HepG2 (cell line): ENCODE data around the gene TTC23L. TPM values are rescaled to one million over a fixed set of nuclear protein-coding genes. Genes with fewer than 3 reads are reported as not detected.
A peak's percentile ranks its signal among the peaks of the same experiment; 100 is the strongest.

Experiments
- ARID5B ChIP-seq: IDR thresholded peaks from 2 replicates; pipeline ENCODE4 v1.4.0; 2020; ENCODE audit warnings: mild to moderate bottlenecking, missing genetic modification reagents
- ATF2 ChIP-seq: sonication (generic); formaldehyde crosslinking; IDR thresholded peaks from 2 replicates; pipeline ENCODE4 v1.4.0; 2020; ENCODE audit warnings: missing genetic modification reagents
- ELF3 ChIP-seq: IDR thresholded peaks from 2 replicates; pipeline ENCODE4 v1.6.1; 2016; ENCODE audit warnings: missing genetic modification reagents, missing compliant biosample characterization
- FOXA1 ChIP-seq, 2 experiments: fragments of 450-650 bp in 1 of 2; sonication (generic) in 1 of 2; formaldehyde crosslinking in 1 of 2; IDR thresholded peaks; 2 replicates each; pipeline versions ENCODE4 v1.4.0 to v1.6.1; 2016 to 2020; ENCODE audit warnings: missing genetic modification reagents in 1 of 2
- PAXIP1 ChIP-seq: sonication (generic); formaldehyde crosslinking; conservative IDR thresholded peaks from 2 replicates; pipeline ENCODE4 v1.4.0; 2020; ENCODE audit warnings: mild to moderate bottlenecking, missing genetic modification reagents, moderate library complexity
- SAP130 ChIP-seq: IDR thresholded peaks from 2 replicates; pipeline ENCODE4 v1.6.1; 2016; ENCODE audit warnings: low read depth
- TBL1XR1 ChIP-seq: fragments of 150-350 bp; IDR thresholded peaks from 2 replicates; pipeline ENCODE4 v1.6.1; 2014; ENCODE audit warnings: borderline replicate concordance, low read length; ENCODE audit not compliant: partially characterized antibody
- ZFP82 ChIP-seq: sonication (generic); formaldehyde crosslinking; IDR thresholded peaks from 2 replicates; pipeline ENCODE4 v1.5.1; 2020; ENCODE audit warnings: mild to moderate bottlenecking, missing genetic modification reagents, borderline replicate concordance
- ZHX2 ChIP-seq, 2 experiments: sonication (generic) in 1 of 2; formaldehyde crosslinking in 1 of 2; IDR thresholded peaks; 2 replicates each; pipeline versions ENCODE4 v1.6.1 to v1.9.0; 2014 to 2022; ENCODE audit warnings: antibody characterized with exemption in 1 of 2, borderline replicate concordance in 1 of 2, inconsistent platforms in 1 of 2, low read depth in 1 of 2, missing genetic modification reagents in 1 of 2
- ZNF224 ChIP-seq: sonication (generic); formaldehyde crosslinking; IDR thresholded peaks from 2 replicates; pipeline ENCODE4 v1.5.0; 2020; ENCODE audit warnings: mild to moderate bottlenecking, missing genetic modification reagents
- ZNF709 ChIP-seq: sonication (generic); formaldehyde crosslinking; IDR thresholded peaks from 2 replicates; pipeline ENCODE4 v1.5.0; 2020; ENCODE audit warnings: mild to moderate bottlenecking, missing genetic modification reagents
- polyA plus RNA-seq, 8 experiments: library from polyadenylated mRNA; depleted of rRNA in 3 of 8; stranded (reverse) in 7 of 8; unstranded in 1 of 8; fragments of >200 nt; fragmentation: Illumina TruSeq in 4 of 8; extraction: Trizol in 4 of 8; gene quantifications; 2 replicates each; pipeline versions ENCODE4 v1.2.1 to v1.2.3, GENCODE V29; 2011 to 2016; ENCODE audit warnings: low read depth in 4 of 8, missing spikeins in 1 of 8, mixed read lengths in 1 of 8; ENCODE audit not compliant: insufficient read depth in 1 of 8
- total RNA-seq, 5 experiments: library from RNA; depleted of rRNA; stranded (reverse); fragments of >200 nt; fragmentation: Illumina TruSeq; extraction: Trizol; gene quantifications; 2 replicates each; pipeline ENCODE4 v1.2.3, GENCODE V29; 2016; ENCODE audit warnings: low read depth in 1 of 5
- TF ChIP-seq, protein P1 (sequence below): sonication (generic); formaldehyde crosslinking; IDR thresholded peaks from 2 replicates; pipeline ENCODE4 v1.4.0; 2020; ENCODE audit warnings: missing genetic modification reagents

The TTC23L gene
- total and polyA plus RNA-seq, 2 of the 13 experiments (the other 11 are each of a cell fraction or from before 2014, with no cell fraction given): 0.37 to 1.4 TPM

- TF ChIP-seq ATF2 (CRISPR knock-in tag) (no peak), TBL1XR1 (no peak), SAP130 (CRISPR knock-in tag) (peak; percentile 20; the same call in 1 of the 2 replicates), PAXIP1 (CRISPR knock-in tag) (0 out of 2 replicates have a peak, but pooled peaks have one; percentile 18), ZNF709 (no peak), ZFP82 (CRISPR knock-in tag) (no peak), ZNF224 (no peak), ARID5B (CRISPR knock-in tag) (0 out of 2 replicates have a peak, but pooled peaks have one; percentile 9), ZHX2 (IDR thresholded peaks at IDR 0.05; ENCODE audit: low read depth) (no peak), ZHX2 (CRISPR knock-in tag; IDR thresholded peaks at IDR 0.05; ENCODE audit: borderline replicate concordance) (no peak), FOXA1 (IDR thresholded peaks at IDR 0.05) (no peak), FOXA1 (CRISPR knock-in tag; IDR thresholded peaks at IDR 0.05) (no peak), ELF3 (CRISPR knock-in tag) (0 out of 2 replicates have a peak, but pooled peaks have one; percentile 47)
- TF ChIP-seq, protein P1, sequence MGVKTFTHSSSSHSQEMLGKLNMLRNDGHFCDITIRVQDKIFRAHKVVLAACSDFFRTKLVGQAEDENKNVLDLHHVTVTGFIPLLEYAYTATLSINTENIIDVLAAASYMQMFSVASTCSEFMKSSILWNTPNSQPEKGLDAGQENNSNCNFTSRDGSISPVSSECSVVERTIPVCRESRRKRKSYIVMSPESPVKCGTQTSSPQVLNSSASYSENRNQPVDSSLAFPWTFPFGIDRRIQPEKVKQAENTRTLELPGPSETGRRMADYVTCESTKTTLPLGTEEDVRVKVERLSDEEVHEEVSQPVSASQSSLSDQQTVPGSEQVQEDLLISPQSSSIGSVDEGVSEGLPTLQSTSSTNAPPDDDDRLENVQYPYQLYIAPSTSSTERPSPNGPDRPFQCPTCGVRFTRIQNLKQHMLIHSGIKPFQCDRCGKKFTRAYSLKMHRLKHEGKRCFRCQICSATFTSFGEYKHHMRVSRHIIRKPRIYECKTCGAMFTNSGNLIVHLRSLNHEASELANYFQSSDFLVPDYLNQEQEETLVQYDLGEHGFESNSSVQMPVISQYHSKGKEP (CRISPR knock-in tag): no peak
Measured at GRCh38 chr5:34818717-34819116, 20.2 kb upstream of the TTC23L start (continued).
